NCI-H2107 treated with DMSO at 0.1 percent for 48 hours (cell line): ENCODE data around the gene CDKAL1.

Source experiments
- DNase-seq: peaks from one replicate; lab custom pipeline; 2025; ENCODE audit not compliant: unreplicated experiment; lab: John Stamatoyannopoulos, UW

CDKAL1 gene

DNA sequence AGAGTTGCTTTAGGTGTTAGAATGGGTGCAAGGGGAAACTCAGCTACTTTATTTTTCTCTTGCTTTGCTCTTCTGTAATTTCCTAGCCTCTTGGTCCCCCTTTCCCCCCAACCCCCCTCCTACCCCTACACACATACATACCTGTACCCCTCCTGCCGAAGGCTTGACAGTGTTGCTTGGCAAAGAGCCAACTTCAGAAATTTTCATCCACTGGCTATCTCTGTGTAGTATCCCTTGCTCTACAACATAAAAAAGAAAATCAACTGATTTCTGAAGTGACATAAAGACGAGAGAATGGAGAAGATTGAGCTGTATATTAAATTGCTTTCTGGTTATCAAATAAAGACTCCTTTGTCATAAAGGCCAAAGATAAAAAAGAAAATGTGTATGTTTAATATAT lies 561.2 kb downstream of the CDKAL1 start:
- DNase-seq = no peak

DNA sequence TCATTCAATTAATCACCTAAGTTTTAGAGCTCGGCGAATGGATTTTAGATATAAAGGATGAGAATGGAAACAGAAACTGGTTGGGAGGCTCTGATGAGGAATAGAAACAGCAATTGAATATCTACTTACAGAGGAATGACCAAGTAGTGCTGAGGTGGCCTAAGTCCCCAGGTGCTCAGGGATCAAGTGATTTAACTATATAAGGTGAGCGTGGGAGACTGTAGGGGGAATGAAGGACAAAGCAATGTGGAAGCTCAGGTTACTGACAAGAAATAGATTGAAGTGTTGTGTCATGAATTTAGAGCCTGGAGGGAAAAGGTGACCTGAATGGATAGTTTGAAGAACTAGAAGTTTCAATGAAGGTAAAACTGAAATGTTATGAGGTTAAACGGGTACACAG lies 563.9 kb downstream of the CDKAL1 start:
- no peak for DNase-seq

DNA sequence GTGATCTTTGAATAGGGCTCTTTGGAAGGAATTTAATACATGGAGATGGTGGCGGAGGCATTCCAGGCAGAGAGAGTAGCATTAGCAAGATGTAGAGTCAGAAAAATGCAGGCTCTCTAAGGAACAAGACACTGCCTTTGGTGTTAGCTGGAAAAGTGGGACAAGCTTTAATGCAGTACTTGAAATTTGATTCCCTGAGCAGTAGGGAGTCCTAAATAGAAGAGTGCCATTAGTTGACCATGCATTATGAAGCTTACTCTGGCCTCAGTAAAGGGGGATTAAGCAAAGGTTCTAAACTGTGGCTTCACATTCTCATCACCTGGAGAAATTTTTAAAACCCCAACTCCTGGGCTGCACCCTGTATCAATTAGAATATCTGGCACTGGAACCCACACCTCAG lies 564.5 kb downstream of the CDKAL1 start:
- peak; percentile 82 for DNase-seq

DNA sequence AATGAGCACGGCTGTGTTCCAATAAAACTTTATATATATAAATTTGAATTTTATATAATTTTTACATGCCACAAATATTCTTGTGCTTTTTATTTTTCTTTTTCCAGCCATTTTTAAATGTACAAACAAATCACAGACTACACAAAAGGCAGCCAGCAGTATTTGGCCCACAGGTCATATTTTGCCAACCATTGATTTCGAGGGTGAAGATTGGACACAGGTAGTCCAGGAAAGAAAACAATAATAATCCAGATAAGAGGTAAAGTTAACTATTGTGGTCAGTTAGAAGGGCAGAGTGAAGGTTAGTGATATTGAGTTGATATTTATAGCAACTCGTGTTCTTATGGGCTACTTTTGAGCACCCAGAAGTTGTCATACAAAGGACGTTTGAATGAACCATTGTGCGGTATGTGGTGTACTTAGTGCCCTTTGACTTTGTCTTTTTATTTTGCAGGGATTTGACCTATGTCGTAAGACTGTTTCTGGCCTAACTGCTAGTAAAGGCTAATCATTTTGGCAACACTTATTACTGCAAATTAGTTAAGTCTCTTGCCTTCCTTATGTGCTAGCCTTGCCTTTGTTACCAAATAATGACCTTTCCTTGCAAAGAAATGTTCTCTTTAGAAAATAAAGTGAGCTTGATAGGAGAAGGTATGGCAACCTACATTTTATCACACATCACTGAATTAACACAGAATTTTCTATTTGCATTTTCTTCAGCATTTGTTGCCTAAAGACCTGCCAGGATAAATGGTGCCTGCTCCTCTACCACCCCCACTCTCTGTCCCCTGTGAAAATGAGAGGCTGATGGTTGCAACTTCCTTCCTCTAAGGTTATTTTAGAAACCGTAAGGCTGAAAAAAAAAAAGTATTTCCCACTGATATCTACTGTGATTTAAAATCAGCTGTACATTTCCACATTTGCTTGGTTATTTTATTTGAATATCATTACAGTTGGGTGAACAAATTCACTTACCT lies 565.4 kb downstream of the CDKAL1 start:
- DNase-seq = no peak

DNA sequence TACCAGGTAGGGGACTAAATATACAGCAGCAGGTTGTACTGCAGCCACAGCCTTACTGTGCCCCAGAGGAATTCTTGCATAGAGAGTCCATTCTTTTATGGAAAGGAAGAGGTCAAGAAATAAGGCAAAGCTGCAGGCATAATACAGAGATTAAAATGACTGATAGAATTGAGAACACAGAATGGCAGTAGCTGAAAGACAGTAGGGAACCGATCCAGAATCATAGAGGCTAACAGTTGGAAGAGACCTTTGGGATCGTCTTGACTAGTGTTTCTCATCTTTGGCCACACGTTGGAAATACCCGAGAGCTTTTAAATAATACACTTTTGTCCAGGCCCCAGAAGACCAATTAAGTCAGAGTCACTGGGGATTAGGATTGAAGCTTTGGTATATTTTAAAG lies 566.7 kb downstream of the CDKAL1 start:
- no peak for DNase-seq

DNA sequence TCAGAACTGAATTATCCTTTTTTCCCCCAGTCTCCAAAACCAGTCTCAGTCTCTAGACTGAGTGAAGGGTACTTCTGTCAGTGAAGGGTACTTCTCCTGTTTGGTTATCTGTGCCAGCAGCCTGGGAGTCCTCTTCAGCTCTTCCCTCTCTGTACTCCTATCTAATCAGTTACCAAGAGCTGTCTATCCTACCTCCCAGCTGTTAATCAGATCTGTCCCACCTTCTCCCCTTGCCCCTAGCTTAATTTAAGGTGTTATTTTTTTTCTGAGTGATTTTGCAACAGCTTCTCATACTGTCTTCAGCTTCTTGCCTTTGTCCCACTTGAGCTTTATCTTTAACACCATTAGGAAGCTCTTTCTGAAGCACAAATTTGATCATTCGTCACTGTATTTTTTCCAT lies 567.4 kb downstream of the CDKAL1 start:
- no peak for DNase-seq

DNA sequence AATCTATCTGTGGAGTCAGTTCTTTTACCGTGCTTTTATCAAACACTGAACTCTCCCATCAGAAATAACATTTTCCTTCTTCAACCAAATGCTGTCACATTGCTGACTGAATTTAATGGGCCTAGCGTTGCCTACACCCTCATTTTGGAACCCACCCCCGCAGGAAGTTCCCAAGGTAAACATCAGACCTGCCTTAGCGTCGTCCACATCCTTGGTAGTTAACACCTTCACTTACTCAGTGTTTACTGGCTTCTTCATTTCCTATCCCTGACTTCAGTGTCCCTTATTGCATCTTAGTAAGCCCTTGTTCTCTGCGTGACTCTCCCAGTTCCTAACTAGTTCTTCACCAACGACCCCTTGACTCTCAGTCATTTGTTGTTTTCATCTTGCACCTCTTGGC lies 567.9 kb downstream of the CDKAL1 start:
- DNase-seq = no peak

DNA sequence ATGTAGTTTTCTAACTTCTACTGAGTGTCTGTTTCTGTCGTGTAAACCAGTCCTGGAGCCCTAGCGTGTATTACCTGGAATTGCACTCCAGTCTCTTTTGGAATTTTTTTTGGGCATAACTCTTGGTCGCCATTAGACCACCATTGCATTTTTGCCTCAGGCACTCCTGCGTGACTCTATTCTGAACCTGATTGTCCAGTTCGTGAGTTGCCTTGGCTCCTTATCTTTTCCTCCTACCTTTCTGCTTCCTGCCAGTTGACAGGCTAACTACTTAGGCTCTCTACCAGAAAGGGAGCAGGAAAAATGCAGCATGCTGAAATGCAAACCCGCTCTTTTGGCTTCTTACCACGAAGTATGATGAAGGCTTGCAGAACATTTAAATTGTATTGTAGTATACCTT lies 568.4 kb downstream of the CDKAL1 start:
- DNase-seq = no peak

DNA sequence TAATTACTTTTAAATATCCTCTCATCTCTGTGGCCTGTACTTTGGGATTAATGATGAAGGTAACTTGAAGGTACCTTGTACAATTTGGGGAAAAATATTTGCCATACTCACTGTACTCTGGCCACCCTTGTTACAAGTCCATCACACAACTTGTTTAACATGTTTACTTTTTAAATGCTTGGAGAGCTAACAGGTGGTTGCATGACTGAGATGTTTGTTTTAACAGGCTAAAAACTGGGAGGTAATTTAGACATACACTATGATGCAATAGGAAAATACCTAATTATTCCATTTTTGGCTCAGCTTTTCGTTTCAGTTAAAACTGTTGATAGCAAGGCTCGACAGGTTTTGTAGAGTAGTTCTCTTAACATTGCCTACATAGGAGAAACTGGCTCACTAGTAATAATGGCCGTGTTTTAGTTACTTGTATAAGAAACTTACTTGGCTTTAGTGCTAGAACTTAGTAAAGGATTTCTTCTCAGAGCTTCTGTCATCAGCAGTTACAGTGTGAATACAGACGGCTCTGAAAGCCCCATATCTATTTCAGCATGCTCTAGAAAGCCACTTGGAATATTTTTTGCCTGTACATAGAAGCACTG lies 569.5 kb downstream of the CDKAL1 start:
- no peak for DNase-seq

DNA sequence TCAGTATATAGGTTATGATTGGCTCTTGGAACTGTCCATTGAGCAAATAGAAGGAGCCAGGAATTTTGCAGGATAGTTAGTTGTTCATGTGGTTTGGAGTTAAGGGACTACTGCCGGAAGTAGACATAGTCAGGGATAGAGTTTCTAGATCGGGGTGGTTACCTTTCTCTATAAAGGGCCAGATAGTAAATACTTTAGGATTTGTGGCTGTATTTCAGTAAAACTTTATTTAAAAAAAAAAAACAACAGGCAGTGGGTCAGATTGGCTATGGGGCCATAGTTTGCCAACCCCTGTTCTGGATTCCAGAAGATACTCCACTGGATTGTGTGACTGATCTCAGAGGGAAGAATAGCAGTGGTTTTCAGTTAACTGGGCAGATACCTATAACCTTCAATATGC lies 570.0 kb downstream of the CDKAL1 start:
- DNase-seq = no peak

DNA sequence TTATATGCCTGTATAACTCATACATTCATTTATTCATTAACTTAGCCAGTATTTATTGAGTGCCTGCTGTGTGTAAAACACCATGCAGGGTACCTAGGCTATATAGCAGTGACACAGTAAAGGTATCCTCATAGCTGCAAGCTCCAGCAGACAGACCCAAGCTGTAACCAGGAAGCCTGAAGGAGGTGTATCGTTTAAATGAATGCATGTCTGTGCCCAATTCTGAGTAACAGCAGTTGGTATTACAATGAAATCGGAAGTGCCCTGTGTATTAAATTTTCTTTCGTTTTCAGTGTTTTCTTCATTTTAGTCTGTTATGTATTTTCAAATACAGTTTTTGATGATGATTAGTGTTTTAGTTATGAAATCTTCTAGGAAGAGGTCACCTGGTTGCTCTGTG lies 573.5 kb downstream of the CDKAL1 start:
- no peak for DNase-seq

DNA sequence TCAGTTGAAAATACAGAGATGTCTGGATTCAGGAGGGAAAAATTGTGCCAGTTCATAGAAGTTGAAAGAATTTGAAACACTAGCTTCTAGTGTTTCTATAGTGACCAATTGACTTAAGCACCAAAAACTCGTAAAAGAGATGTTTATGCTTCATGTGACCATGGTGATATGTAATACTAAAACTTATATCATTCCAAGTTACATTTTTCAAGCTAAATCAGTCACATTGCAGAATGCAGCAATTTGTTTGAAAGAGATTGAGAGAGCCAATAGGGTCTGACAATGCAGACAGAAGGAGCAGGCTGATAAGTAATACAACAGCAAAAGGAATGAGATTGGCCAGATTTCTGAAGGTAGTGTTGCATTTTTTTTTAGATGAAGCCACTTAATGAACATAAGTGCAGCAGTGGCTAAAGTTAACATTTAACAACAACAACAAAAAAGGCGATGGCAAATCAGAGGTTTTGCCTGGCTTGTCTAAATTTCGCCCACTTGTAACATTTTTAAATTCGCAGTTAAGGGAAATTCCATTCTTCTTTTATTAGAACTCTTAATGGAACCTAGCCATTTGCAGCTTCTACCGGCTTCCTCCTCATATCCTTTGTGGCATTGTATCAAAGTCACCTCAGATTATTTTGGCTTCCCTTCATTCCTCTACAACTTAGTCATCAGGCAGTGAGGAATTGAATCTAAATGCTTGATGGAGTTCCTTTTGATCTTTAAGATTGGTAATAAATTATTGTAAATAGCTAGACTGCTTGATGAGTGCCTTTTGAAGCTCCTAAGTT lies 575.3 kb downstream of the CDKAL1 start:
- no peak for DNase-seq

DNA sequence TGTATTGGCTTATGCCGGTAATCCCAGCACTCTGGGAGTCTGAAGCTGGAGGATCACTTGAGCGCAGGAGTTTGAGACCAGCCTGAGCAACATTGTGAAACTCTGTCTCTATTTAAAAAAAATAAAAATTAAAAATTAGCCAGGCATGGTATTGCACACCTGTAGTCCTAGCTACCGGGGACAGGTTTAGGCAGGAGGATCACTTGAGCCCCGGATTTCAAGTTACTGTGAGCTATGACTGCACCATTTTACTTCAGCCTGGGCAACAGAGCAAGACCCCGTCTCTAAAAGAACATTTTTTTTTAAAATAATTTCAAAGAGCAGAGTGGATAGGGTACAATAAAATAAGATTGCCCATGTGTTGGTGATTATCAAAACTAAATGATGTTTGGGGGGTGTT lies 576.4 kb downstream of the CDKAL1 start:
- no peak for DNase-seq

DNA sequence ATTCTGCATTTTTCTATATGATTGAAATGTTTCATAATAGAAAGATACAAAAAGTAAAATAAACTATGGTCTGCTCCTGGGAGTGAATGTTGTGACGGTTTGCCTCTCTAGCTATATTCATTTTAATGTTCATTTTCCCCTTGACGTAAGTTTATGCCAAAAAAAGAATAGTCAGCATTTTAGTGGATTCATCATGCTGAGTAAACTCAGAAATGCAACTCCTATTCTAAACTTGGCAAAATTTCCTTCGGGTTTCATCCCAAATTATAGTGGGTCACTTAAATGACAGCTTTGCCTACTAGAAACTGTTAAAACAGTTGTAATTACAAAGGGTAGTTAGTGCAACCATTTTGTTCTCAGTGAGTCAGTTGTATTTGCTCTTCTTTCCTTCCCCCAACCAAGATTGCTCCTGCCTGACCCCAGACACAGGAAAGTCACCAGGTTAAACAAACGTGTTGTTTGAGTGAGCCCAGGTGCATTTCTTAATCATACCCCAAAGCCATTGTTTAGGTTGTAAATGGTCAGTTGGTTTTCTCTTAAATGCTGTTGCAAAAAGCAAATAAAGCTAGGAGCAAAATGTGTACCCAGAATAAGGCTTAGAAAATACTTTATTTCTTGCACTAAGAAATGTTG lies 577.0 kb downstream of the CDKAL1 start:
- DNase-seq = no peak

DNA sequence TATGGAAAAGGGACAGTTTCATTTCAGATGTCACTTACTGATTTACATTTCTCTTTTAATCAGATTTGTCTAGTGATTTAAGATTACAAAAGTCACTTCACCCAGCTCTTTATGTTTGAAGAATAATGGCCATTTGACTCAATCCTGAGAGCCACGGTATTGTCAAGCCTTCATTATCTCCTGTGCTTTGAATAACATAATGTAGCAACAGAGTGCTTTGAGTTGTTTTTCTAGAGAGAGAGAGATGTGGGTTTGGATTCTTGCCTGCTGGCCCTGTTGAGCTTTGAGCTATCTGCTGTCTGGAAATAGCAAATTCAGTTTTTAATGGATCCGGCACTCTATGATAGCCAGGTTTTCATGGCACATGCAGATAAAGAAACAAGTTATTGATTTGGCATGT lies 580.9 kb downstream of the CDKAL1 start:
- peak; percentile 85 for DNase-seq

DNA sequence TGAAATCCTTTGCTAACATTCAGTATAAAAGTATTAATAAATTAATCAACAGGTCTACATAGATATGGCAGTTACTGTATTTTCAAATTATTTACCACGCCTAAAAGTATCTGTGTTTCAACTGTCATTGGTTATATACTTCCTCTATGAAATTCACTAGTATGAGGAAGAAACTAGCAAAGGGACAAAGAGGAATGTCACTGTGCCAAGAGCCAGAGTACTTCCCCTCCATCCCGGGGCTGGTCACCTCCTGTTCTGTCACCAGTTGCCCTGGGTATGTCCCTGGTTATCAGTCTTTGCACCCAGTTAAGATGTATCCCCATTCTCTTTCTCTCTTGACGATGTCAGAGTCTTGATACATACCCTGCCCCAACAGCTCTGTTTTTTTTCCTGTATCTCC lies 582.5 kb downstream of the CDKAL1 start:
- DNase-seq = no peak

DNA sequence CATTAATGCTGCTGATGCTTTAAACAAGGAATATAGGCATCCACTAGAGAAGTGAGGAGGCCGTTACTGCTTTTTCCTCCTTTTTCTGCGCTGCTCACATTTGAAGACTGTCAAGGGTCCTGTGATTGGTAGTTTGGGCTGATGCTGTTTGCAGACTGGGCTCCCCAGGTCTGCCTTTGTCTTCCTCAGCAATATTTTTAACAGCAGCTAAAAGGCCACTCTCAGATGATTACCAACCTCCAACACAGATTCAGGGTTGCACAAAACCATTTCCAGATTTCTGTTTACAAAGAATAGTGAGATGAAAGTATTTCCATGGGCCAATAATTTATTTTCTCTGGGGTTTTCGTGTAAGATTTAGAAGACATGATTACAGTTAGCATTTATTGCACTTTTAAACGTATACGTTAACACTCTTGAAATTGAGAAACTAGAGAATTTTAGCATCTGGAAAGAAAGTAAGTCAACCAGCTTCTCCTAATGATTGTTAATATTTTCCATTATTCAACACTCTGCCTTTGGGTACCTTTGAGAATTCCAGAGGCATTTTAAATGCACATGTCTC lies 584.0 kb downstream of the CDKAL1 start:
- DNase-seq = no peak

DNA sequence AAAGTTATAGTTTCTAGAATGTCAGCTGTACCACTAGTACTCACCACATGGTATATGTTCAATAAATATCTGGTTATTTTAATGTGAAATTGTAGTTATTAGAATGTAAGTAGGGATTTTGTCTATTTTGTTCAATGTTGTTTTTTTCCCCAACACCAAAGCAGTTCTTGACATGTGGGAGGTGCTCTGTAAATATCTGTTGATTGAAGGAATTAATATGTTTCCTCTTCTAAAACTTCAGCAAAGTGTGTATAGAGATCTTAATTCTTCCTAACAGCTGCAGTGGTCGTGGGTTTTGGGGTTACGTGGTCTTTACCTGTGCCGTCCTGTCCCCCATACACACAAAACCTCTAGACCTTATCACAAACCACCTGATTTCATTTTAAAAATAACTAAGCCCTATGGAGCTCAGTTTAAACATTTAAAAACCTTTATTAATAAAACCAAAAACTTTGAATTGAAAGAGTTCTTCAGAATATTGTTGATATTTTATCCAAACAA lies 587.4 kb downstream of the CDKAL1 start:
- no peak for DNase-seq

DNA sequence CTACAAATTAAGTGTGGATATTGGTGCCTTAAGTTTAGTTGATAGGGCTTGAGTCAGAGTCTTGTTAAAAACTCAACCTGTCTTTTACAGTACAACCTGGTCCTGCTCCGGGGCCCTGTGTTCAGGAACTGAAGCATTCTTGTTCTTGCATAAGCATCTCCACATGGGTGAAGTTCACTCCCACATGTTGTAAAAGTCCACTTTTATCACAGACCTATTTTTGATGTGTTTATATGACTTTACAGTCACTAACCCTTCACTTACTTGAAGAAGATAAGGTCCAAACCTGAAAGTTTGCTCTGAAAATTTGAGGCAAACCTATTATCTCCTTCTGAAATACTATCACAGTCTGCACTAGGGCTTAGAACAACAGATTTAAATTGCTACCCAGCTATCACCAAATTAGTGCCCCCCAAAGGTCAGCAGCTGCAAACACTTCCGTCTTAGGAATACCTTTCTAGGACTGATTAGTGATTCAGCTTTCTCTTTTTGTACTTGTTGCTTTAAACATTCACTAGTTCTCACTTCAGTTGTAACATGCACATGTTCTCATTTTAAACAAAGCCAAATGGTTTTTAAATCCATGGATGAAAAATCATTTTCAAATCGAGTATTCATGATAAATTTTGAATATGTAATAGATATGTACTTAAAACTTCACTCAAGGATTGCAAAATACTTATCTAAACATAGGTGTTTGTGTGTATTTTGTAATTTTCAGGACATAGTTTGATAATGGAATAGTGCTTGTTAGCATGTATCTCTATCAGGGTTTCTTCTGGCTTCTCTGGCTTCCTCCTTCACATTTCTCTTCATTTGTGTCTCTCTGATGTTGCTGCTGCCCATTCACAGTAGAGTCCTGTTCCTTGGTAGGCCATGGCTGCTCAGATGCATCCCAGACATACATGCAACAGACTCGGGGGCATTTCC lies 589.5 kb downstream of the CDKAL1 start:
- DNase-seq = no peak

DNA sequence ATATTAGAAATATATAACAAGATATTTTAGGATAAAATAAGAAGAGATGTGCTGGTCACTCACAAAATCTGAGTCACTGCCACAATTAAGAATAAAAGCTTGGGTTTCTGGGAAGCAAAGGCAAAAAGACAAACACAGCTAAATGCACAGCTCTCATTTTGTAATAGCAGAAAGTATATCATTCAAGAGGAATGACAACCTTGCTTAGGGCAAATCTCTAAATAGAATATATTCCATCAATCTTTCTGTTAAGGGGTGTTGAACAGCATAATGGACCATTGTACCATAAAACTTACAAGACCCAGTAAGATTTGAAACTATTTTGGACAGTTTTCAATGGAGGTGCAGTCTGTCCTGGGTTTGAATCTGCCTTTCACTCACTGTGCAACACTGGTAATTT lies 594.3 kb downstream of the CDKAL1 start:
- DNase-seq = no peak
